HEK293T (cell line): ENCODE data around the gene CCDC43.

Experiments used
- CTCF ChIA-PET: fragments of 350-600 bp; formaldehyde crosslinking; extraction: SDS; loops from one replicate; lab custom pipeline; 2021; ENCODE audit warnings: antibody characterized with exemption, inconsistent platforms; lab: Yijun Ruan, JAX
- POLR2A ChIA-PET: fragments of 350-600 bp; formaldehyde crosslinking; extraction: SDS; loops from one replicate; lab custom pipeline; 2020; ENCODE audit warnings: antibody characterized with exemption, inconsistent platforms; lab: Yijun Ruan, JAX
- DNase-seq: peaks from one replicate; pipeline ENCODE4 v3.0.0; 2012; ENCODE audit warnings: mixed read lengths; ENCODE audit errors: extremely low spot score
- ARNT ChIP-seq: fragments of 450-650 bp; IDR thresholded peaks from 2 replicates; pipeline ENCODE4 v1.6.1; 2017; ENCODE audit warnings: mild to moderate bottlenecking
- BHLHE40 ChIP-seq: fragments of 450-650 bp; IDR thresholded peaks from 2 replicates; pipeline ENCODE4 v1.6.1; 2016; ENCODE audit warnings: mild to moderate bottlenecking, moderate library complexity, borderline replicate concordance
- CTBP1 ChIP-seq: fragments of 450-650 bp; IDR thresholded peaks from 2 replicates; pipeline ENCODE4 v1.6.1; 2016; ENCODE audit warnings: borderline replicate concordance
- ELF4 ChIP-seq: fragments of 450-650 bp; IDR thresholded peaks from 2 replicates; pipeline ENCODE4 v1.6.1; 2017; ENCODE audit warnings: antibody characterized with exemption
- FOXA1 ChIP-seq: fragments of 450-650 bp; IDR thresholded peaks from 2 replicates; pipeline ENCODE4 v1.6.1; 2016; ENCODE audit warnings: mild to moderate bottlenecking
- FOXK2 ChIP-seq: fragments of 450-650 bp; IDR thresholded peaks from 2 replicates; pipeline ENCODE4 v1.6.1; 2016; ENCODE audit warnings: mild to moderate bottlenecking
- FOXM1 ChIP-seq: fragments of 450-650 bp; IDR thresholded peaks from 2 replicates; pipeline ENCODE4 v1.6.1; 2017; ENCODE audit warnings: mild to moderate bottlenecking, borderline replicate concordance
- HDGF ChIP-seq: fragments of 450-650 bp; IDR thresholded peaks from 2 replicates; pipeline ENCODE4 v1.6.1; 2017; ENCODE audit warnings: antibody characterized with exemption, borderline replicate concordance
- L3MBTL2 ChIP-seq: fragments of 450-650 bp; conservative IDR thresholded peaks from 2 replicates; pipeline ENCODE4 v1.6.1; 2016; ENCODE audit warnings: mild to moderate bottlenecking
- LEF1 ChIP-seq: fragments of 450-650 bp; IDR thresholded peaks from 2 replicates; pipeline ENCODE4 v1.6.1; 2017; ENCODE audit warnings: mild to moderate bottlenecking, borderline replicate concordance
- NFRKB ChIP-seq: fragments of 450-650 bp; IDR thresholded peaks from 2 replicates; pipeline ENCODE4 v1.6.1; 2016; ENCODE audit warnings: mild to moderate bottlenecking, moderate library complexity
- PKNOX1 ChIP-seq: fragments of 450-650 bp; IDR thresholded peaks from 2 replicates; pipeline ENCODE4 v1.6.1; 2016
- SP1 ChIP-seq: fragments of 450-650 bp; IDR thresholded peaks from 2 replicates; pipeline ENCODE4 v1.6.1; 2017
- SUZ12 ChIP-seq: fragments of 450-650 bp; IDR thresholded peaks from 2 replicates; pipeline ENCODE4 v1.6.1; 2016; ENCODE audit warnings: mild to moderate bottlenecking
- TARDBP ChIP-seq: fragments of 450-650 bp; IDR thresholded peaks from 2 replicates; pipeline ENCODE4 v1.6.1; 2016
- ZNF384 ChIP-seq: fragments of 450-650 bp; IDR thresholded peaks from 2 replicates; pipeline ENCODE4 v1.6.1; 2016

The CCDC43 gene

GRCh38 chr17:44655983-44656710, 33.4 kb downstream of the CCDC43 start, which contains the start of gene MEIOC:
Gene MEIOC, plus strand, starts transcription at chr17:44656468. Its CDS starts 146 bp downstream, at chr17:44656614.
- POLR2A ChIA-PET, result interaction anchor here (1.0 to 1.5 kb wide), 2 partner anchors 12 to 69 kb away, joined by 3 read pairs; no protein-coding TSS in a partner anchor
- peak; percentile 85 for DNase-seq
- CTCF ChIA-PET, result interaction anchor here (1.1 to 1.6 kb wide), 2 partner anchors 10 to 16 kb away, joined by 3 to 5 read pairs; no protein-coding TSS in a partner anchor
- no peak for TF ChIP-seq ARNT
- TF ChIP-seq L3MBTL2, result peak; percentile 99
- TF ChIP-seq FOXM1, result peak; percentile 33; the same call in 1 of the 2 replicates

GRCh38 chr17:44653954-44654353, 35.6 kb downstream of the CCDC43 start:
- POLR2A ChIA-PET, result no interaction called here
- TF ChIP-seq HDGF, result no peak
- no peak for TF ChIP-seq PKNOX1
- no peak for TF ChIP-seq BHLHE40
- no peak for TF ChIP-seq CTBP1
- TF ChIP-seq NFRKB, result no peak
- no peak for TF ChIP-seq FOXK2
- no peak for TF ChIP-seq ARNT
- no peak for TF ChIP-seq ZNF384
- TF ChIP-seq TARDBP, result no peak
- TF ChIP-seq FOXM1, result no peak
- no peak for TF ChIP-seq FOXA1
- TF ChIP-seq SUZ12, result no peak
- no peak for TF ChIP-seq L3MBTL2
- no peak for DNase-seq
- CTCF ChIA-PET, result no interaction called here

GRCh38 chr17:44653384-44653783, 36.2 kb downstream of the CCDC43 start:
- no peak for TF ChIP-seq ZNF384
- no peak for TF ChIP-seq ARNT
- no peak for TF ChIP-seq TARDBP
- no peak for TF ChIP-seq L3MBTL2
- no peak for TF ChIP-seq FOXM1
- no peak for TF ChIP-seq SUZ12
- TF ChIP-seq PKNOX1, result no peak
- no peak for TF ChIP-seq SP1
- no peak for TF ChIP-seq FOXA1
- TF ChIP-seq ELF4, result no peak
- TF ChIP-seq NFRKB, result no peak
- no peak for TF ChIP-seq HDGF
- TF ChIP-seq CTBP1, result no peak
- TF ChIP-seq FOXK2, result no peak
- no peak for TF ChIP-seq BHLHE40
- no peak for TF ChIP-seq LEF1
- ChIA-PET CTCF (no interaction called here), POLR2A (no interaction called here)
- no peak for DNase-seq

GRCh38 chr17:44652727-44653126, 36.8 kb downstream of the CCDC43 start:
- no peak for DNase-seq
- ChIA-PET POLR2A (no interaction called here), CTCF (no interaction called here)
- TF ChIP-seq SP1 (no peak), CTBP1 (no peak), ZNF384 (no peak), PKNOX1 (no peak), ARNT (no peak), BHLHE40 (no peak), FOXK2 (no peak), ELF4 (no peak)

GRCh38 chr17:44651228-44651627, 38.3 kb downstream of the CCDC43 start:
- DNase-seq, result no peak
- POLR2A ChIA-PET, result no interaction called here
- CTCF ChIA-PET, result no interaction called here

More at GRCh38 chr17:44651228-44651627, 38.3 kb downstream of the CCDC43 start:
- no peak for TF ChIP-seq L3MBTL2
- no peak for TF ChIP-seq HDGF
- no peak for TF ChIP-seq ZNF384
- no peak for TF ChIP-seq FOXK2
- TF ChIP-seq CTBP1, result no peak
- no peak for TF ChIP-seq NFRKB
- no peak for TF ChIP-seq ARNT
- TF ChIP-seq PKNOX1, result no peak
- TF ChIP-seq ELF4, result no peak
- no peak for TF ChIP-seq FOXM1
- no peak for TF ChIP-seq LEF1
